ENCODE data around the gene TSPAN12.

DNA sequence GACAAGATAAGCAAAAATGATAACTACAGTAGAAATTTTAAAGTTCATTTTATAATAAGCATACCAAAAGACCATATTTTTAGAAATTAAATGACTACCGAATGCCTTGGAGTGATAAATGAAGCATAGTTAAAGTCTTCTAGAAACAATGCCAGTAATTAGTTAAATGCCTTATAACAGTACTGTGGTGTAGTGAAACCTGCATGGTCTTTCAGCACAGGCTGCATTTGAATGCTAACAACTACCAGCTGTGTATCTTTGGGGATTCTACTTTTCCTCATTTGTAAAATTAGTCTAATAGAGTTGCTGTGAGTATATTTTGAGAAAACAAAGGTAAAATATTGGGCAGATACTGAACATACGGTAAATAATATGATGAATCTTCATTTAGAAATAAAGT is 25.1 kb downstream of the TSPAN12 start:
- TF ChIP-seq EP300 (IDR thresholded peaks at IDR 0.05) (no peak), RFX5 (IDR thresholded peaks at IDR 0.05) (no peak), JUN (IDR thresholded peaks at IDR 0.05) (no peak), POLR2A (IDR thresholded peaks at IDR 0.05; ENCODE audit: low read length) (no peak), POLR2AphosphoS2 (conservative IDR thresholded peaks at IDR 0.05; ENCODE audit: low read length) (no peak), CBX8 (IDR thresholded peaks at IDR 0.05) (no peak), RAD21 (conservative IDR thresholded peaks at IDR 0.05 in 1 of 2, IDR thresholded peaks at IDR 0.05 in 1 of 2) (no peak), NR3C1 (IDR thresholded peaks at IDR 0.05) (no peak), FOSL2 (IDR thresholded peaks at IDR 0.05) (no peak), FOSL2 (CRISPR knock-in tag; IDR thresholded peaks at IDR 0.05) (no peak), CBX2 (IDR thresholded peaks at IDR 0.05; ENCODE audit: borderline replicate concordance, low read depth) (no peak), SMC3 (IDR thresholded peaks at IDR 0.05) (no peak), GATA3 (IDR thresholded peaks at IDR 0.05; ENCODE audit: borderline replicate concordance) (no peak)
- TF ChIP-seq, protein P1, sequence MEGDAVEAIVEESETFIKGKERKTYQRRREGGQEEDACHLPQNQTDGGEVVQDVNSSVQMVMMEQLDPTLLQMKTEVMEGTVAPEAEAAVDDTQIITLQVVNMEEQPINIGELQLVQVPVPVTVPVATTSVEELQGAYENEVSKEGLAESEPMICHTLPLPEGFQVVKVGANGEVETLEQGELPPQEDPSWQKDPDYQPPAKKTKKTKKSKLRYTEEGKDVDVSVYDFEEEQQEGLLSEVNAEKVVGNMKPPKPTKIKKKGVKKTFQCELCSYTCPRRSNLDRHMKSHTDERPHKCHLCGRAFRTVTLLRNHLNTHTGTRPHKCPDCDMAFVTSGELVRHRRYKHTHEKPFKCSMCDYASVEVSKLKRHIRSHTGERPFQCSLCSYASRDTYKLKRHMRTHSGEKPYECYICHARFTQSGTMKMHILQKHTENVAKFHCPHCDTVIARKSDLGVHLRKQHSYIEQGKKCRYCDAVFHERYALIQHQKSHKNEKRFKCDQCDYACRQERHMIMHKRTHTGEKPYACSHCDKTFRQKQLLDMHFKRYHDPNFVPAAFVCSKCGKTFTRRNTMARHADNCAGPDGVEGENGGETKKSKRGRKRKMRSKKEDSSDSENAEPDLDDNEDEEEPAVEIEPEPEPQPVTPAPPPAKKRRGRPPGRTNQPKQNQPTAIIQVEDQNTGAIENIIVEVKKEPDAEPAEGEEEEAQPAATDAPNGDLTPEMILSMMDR (IDR thresholded peaks at IDR 0.05), result no peak
- TF ChIP-seq, protein P2, sequence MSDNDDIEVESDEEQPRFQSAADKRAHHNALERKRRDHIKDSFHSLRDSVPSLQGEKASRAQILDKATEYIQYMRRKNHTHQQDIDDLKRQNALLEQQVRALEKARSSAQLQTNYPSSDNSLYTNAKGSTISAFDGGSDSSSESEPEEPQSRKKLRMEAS (IDR thresholded peaks at IDR 0.05), result no peak

Data from A549 (cell line).